HG02884 (cell line): ENCODE results near the gene PFDN6.

ENCODE experiments used
- ATAC-seq: cut with Tn5 transposase; IDR thresholded peaks from one replicate; pipeline ENCODE4 v1.9.1; 2021; ENCODE audit warnings: mild to moderate bottlenecking, moderate library complexity; ENCODE audit not compliant: unreplicated experiment

Gene PFDN6

GRCh38 chr6:33294086-33294823, 4.9 kb downstream of the PFDN6 start:
- no peak for ATAC-seq

DNA sequence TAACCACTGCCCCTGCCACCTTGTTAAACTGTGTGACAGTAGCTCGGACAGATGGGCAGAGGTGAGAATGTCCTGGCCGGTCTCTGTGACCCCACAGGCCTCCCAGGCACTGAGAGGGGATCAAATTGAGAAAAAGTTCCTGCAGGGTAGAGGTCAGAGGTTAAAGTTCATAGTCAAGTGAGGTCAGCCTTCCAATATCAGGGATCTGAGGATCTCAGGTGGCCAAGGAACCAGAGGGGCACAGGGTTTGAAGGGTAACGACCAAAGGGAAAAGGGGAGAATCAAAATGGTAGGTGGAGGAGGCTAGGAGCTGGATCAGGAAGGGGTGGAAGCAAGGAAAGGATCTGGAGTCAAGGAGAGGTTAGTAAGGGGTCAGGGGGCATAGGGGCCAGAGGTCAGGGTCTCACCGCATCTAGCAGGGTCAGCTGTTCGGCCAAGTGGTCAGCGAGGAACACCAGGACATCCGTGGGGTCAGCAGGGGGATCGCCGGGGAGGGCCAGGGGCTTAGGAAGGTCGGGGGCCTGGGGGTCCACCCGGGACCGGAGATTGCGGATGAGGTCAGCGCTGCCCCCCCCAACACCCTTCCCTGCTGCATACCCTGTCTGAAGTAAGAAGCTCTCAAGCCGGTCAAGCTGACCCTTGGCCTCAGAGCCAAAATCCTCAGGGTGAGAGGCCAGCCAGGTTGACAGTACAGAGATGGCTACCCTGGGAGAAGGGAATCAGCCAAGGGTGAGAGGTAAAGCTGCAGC, 6.4 kb downstream of the PFDN6 start:
- ATAC-seq: no peak

DNA sequence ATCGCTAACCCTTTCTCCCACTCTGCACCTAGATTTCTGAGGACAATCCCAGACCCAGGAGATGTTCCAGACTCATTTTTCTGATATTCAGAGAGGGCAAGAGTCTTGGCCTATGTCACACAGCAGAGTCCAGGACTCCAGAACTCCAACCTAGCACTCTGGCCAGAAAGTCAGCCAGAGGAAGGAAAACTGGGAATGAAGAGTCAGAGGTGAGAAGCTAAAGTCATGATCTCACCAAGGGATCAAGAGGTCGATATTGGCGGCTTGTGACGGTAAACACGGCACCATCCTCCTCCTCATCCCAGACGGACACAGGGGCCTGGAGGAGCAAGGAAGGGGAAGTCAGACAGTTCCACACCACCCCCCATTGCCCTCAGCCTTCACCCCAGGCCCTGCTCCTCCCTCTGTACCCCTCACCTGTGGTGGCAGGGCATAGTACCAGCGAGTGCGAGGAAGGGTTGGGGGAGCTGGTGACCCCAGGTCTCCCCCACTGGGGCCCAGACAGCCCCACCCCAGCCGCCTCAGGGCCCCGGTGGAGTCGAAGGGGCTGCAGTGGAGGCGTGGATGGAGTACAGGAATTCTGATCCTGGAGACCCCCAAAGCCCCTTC, 7.5 kb downstream of the PFDN6 start:
- ATAC-seq: no peak

DNA sequence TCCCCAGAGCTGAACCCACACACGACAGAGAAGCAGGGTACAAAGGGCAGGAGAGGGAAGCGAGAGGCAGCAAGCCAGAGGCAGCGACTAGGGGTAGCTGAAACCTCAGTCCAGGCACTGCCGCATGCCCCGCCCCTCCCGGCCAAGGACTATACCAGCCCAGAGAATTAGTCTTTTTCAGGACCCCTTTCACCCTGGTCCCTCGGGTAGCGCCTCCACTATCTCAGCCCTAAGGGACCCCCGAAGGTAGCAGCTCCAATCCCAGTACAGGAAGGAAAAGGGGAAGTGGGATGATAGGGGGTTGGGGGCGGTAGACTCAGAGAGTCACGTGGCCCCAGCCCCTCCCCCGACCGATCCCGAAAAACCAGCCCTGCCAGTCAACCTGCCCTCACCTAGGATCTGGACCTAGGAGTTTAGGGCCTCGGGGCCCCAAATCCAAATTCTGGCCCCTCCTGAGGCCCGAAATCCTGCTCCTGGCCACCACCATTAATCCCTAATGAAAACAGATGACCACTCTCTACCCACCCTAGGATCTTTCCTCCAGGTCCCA, 8.1 kb downstream of the PFDN6 start:
- no peak for ATAC-seq

DNA sequence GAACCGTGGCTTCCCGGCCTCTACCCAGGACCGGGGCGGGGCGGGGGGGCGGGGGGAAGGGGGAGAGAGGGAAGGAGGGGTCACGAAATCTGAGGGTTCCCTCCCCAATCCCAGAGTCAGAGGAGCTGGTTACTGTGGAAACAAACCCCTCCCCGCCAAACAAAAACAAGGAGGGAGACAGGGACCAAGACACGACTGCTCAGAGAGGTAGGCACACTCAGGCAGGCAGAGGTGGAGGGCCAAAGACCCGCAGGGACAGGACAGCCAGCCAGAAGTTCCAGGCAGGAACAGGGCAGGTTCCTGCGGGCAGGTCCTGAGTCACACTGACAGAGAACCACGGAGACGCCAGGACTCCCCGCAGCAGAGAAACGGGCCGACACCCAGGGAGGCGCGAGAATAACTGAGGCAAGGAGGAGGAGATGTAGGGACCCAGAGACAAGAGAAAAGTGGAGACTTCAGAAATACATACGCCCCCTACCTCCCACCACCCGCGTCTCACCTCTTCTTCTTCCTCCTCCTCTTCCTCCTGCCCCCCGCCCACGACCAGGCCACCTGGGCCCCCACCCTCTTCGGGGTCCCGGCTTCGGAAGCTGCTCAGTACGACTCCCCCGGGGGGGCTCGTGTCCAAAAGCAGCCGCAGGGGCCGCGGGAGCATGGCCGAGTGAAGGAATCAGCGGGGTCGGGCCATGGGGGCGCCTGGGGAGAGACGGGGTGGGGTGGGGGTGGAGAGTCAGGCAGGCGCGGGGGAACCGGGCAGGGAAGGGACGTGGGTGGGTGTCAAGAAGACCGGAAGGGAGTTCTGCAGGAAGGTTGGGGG, 8.8 kb downstream of the PFDN6 start:
- no peak for ATAC-seq

DNA sequence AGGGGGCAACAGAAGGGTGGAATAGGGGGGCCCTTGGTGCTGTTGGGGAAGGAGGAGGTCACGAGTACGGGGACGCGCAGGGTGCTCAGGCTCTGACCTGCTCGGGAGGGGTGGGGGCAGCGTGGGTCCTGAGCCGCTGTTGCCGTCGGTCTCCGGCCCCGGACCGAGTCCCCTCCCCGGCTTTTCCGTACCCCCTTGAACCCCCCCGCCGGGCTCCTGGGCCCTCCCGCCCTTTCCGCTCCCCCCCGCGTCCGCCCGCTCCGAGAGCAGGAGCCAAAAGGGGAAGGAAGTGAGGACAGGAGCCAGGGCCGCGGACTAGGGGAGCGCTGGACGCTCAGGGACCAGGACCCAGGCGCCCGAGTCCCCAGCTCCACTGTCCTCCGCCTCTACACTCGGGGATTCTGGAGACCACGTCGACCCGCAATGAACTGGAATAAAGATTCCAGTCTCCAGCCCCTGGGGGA, 9.4 kb downstream of the PFDN6 start, which contains the start of gene RGL2:
Gene RGL2, minus strand, starts transcription at position 170 of the 464 bp plus-strand sequence. CDS start 332 bp downstream, outside the sequence.
- ATAC-seq: peak; percentile 16

- ATAC-seq: peak; percentile 55
Measured at GRCh38 chr6:33299237-33299944, 10.0 kb downstream of the PFDN6 start.

- no peak for ATAC-seq
Measured at GRCh38 chr6:33301877-33302276, 12.5 kb downstream of the PFDN6 start.

- no peak for ATAC-seq
Measured at GRCh38 chr6:33304216-33304615, 14.8 kb downstream of the PFDN6 start.

DNA sequence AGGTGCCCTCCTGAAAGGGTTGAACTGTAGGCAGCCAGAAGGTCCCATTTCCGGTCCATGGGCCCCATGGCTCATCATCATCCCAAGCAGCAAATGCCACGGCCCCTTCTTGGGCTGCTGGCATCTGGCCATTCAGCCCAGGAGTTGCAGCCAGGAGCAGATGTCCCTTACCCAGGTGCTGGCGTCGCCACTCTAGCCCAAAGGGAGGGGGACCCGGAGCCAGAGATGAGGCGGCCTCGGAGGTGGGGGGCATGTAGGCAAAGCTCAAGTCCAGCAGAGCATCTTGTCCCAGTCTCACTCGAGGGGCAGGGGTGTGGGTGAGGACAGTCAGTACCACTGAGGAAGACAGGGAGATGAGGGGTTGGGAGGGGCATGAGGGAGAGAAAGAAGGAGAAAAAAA, 15.7 kb downstream of the PFDN6 start:
- ATAC-seq: no peak

- ATAC-seq: no peak
Measured at GRCh38 chr6:33306356-33306755, 17.0 kb downstream of the PFDN6 start.

GRCh38 chr6:33312361-33313104, 23.1 kb downstream of the PFDN6 start:
- ATAC-seq: no peak

GRCh38 chr6:33313105-33313708, 23.8 kb downstream of the PFDN6 start:
- no peak for ATAC-seq

DNA sequence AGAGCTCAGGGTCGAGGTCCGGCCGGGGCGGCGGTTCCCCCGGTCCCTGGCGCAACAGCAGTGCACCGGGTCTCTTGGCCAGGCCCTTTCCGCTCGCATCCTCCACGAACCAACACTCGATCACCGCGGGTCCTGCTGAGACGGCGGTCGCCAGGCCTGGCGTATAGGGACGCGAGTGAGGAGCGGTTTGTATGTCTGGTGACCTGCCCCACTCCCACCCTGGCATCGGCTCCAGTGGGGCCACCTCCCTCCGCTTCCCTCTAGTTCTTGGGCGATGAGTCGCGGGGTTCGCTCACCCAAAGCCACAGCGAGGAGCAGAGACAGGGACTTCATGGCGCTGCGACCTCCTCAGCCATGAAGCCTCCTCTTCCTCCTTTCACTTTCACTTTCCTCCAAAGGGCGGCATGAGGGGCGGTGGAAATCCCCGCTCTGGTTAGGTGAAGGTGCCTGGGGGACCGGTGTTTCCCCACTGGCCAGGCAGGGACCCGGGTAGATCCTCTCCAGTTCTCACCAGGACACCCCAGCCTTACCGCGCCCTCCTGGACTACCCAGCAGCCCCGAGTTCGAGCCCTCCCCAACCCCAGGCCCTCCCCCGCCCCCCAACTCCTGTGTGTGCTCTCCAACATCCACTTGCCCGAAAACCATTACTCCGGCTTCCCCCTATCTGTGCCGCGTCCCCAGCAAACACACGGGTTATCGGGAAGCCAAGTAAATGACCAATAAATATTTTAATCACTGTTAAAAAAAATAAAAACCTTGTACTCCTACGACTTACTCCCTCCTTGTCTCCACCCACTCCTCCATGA, 24.5 kb downstream of the PFDN6 start, which contains the start of gene TAPBP:
Gene TAPBP, minus strand, starts transcription at position 370 of the 806 bp plus-strand sequence. Its CDS starts 37 bp downstream, at position 333.
- peak; percentile 37 for ATAC-seq

DNA sequence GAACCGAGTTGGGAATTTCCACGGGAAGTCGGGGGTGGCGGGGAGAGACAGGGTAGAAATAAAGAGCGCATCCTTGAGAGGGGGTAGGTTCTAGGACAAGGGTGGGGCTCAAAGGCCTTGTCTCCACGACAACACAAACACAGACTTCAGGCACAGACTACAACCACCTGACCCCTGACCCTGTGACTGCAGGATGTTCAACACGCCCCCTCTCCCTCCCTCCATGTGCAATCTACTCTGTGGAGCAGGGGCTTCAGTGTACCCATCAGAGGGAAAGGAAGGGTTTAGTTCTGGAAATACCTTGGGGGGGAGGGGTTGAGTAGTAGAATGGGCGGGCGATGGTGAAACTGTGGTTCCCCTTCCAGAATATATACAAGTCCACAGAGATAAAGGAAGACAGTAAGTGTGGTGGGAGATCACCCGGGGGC, 25.1 kb downstream of the PFDN6 start:
- no peak for ATAC-seq

GRCh38 chr6:33314943-33315792, 25.8 kb downstream of the PFDN6 start:
- no peak for ATAC-seq
